Measurements from ENCODE around the gene STAT6.

Gene STAT6

GRCh38 chr12:57046947-57047890 is 63.9 kb downstream of the STAT6 start:
- DNase-seq: no peak

DNA sequence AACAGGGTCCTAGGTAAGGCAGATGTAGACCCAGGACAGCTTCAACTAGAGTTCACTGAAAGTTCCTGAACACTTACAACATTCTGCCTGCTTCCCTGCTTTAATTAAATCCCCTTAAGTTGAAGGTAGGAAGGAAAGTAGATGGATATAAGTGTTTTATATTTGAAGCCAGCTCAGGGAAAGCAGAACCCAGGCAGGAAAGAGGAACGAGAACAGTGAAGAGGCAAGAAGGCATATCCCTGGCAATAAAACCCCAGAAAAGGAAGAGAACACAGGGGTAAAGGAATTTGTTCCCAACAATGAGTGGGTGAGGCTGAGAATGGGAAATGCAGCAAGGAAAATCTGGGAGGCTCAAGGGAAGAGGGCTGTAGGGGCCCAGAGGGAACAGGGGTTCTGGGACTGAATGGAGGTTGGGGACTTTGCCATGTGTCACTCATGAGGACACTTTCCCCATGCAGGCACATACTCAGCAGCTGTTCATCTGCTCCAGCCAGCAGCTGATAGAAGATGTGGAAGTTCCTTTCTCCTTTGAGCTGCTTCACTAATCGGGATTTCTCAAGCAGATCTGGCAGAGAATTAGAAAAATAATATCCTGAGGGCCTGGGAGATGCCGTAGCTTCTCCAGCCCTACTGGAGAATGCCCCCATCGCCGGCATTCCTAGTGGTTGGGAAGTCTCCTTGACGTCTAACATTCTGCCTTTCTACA is 64.9 kb downstream of the STAT6 start:
- no peak for DNase-seq

All from NCI-H1105 (cell line).